H1 (cell line): ENCODE measurements around the gene IQUB. TPM values are rescaled to one million over a fixed set of nuclear protein-coding genes. Genes with fewer than 3 reads are reported as not detected.

Experiments
- CTCF ChIA-PET: fragments of 300-600 bp; sonication (Branson Sonifier 250); formaldehyde crosslinking; loops from one replicate; lab custom pipeline; 2021; ENCODE audit not compliant: partially characterized antibody; lab: Charles Lee
- POLR2A ChIA-PET: fragments of 300-600 bp; sonication (Branson Sonifier 250); formaldehyde crosslinking; loops from one replicate; lab custom pipeline; 2021; ENCODE audit warnings: inconsistent platforms; ENCODE audit not compliant: partially characterized antibody; lab: Charles Lee
- DNase-seq, 2 experiments: peaks; one replicate each; pipeline versions ENCODE4 v3.0.0 to v3.0.0-alpha.2; 2010 to 2022; ENCODE audit warnings: low spot score in 2 of 2, low read depth in 1 of 2, mixed read lengths in 1 of 2
- FAIRE-seq: peaks from 2 replicates; lab custom pipeline; 2011; peaks lifted over from hg19 to GRCh38; lab: Jason Lieb, UNC
- H2AFZ ChIP-seq: 2 replicates; pipeline ENCODE4 v1.8.1; 2012; ENCODE audit warnings: low read length, inconsistent platforms
- H2AK5ac ChIP-seq: 2 replicates; pipeline ENCODE4 v1.6.1; 2013; ENCODE audit warnings: low read depth, low read length
- H2BK120ac ChIP-seq: replicated peaks from 2 replicates; pipeline ENCODE3; 2013; ENCODE audit warnings: low read depth, low read length, inconsistent platforms
- H2BK12ac ChIP-seq: 2 replicates; pipeline ENCODE4 v1.6.1; 2013; ENCODE audit warnings: low read depth, low read length
- H2BK15ac ChIP-seq: 2 replicates; pipeline ENCODE4 v1.6.1; 2013; ENCODE audit warnings: low read length
- H2BK20ac ChIP-seq: 2 replicates; pipeline ENCODE4 v1.6.1; 2013; ENCODE audit warnings: low read length
- H2BK5ac ChIP-seq: 2 replicates; pipeline ENCODE4 v1.6.1; 2013; ENCODE audit warnings: low read depth, low read length
- H3K14ac ChIP-seq: 2 replicates; pipeline ENCODE4 v1.6.1; 2013; ENCODE audit warnings: inconsistent platforms; ENCODE audit not compliant: insufficient read length
- H3K18ac ChIP-seq: 2 replicates; pipeline ENCODE4 v1.6.1; 2013; ENCODE audit warnings: low read length; ENCODE audit errors: extremely low read depth
- H3K23ac ChIP-seq: 2 replicates; pipeline ENCODE4 v1.6.1; 2013; ENCODE audit warnings: inconsistent platforms; ENCODE audit not compliant: insufficient read length
- H3K23me2 ChIP-seq: 2 replicates; pipeline ENCODE4 v1.6.1; 2013; ENCODE audit warnings: low read depth, low read length
- H3K27ac ChIP-seq: 2 replicates; pipeline ENCODE4 v1.6.1; 2011; ENCODE audit warnings: low read depth, low read length, inconsistent platforms
- H3K27me3 ChIP-seq, 4 experiments: replicated peaks in 1 of 4; 1 replicate in 1 of 4; 2 replicates in 3 of 4; pipeline versions ENCODE4 v1.6.1 to v1.8.1; 2011 to 2013; ENCODE audit warnings: low read length in 3 of 4, mild to moderate bottlenecking in 3 of 4, inconsistent platforms in 2 of 4, mixed read lengths in 2 of 4, moderate library complexity in 1 of 4; ENCODE audit not compliant: control insufficient read depth in 3 of 4, insufficient read depth in 3 of 4; ENCODE audit errors: extremely low read depth in 1 of 4
- H3K36me3 ChIP-seq, 4 experiments: 2 replicates each; pipeline versions ENCODE4 v1.6.1 to v1.8.1; 2011 to 2013; ENCODE audit warnings: mild to moderate bottlenecking in 4 of 4, low read length in 3 of 4, moderate library complexity in 2 of 4, control low read depth in 1 of 4, inconsistent platforms in 1 of 4; ENCODE audit not compliant: insufficient read depth in 4 of 4, control insufficient read depth in 2 of 4
- H3K4ac ChIP-seq: replicated peaks from 2 replicates; pipeline ENCODE3; 2013; ENCODE audit warnings: low read length, low read depth, mixed read lengths, inconsistent platforms; ENCODE audit not compliant: insufficient read length
- H3K4me1 ChIP-seq, 4 experiments: replicated peaks in 1 of 4; 1 replicate in 1 of 4; 2 replicates in 3 of 4; pipeline versions ENCODE4 v1.6.1 to v1.8.1; 2011 to 2013; ENCODE audit warnings: low read length in 3 of 4, inconsistent platforms in 2 of 4, mixed read lengths in 1 of 4; ENCODE audit not compliant: insufficient read depth in 4 of 4, control insufficient read depth in 3 of 4
- H3K4me2 ChIP-seq, 2 experiments: 2 replicates each; pipeline versions ENCODE4 v1.6.1 to v1.8.1; 2011 to 2013; ENCODE audit warnings: low read depth in 2 of 2, low read length in 2 of 2, control low read depth in 1 of 2, inconsistent platforms in 1 of 2, mild to moderate bottlenecking in 1 of 2; ENCODE audit not compliant: insufficient read depth in 1 of 2
- H3K4me3 ChIP-seq, 4 experiments: fragments of 200-600, 300-600 bp in 1 of 4; sonication (generic), shearing (Covaris generic), sonication (Bioruptor Twin) in 1 of 4; 2 replicates each; pipeline versions ENCODE4 v1.5.1 to v1.8.1; 2011 to 2016; ENCODE audit warnings: low read length in 4 of 4, low read depth in 3 of 4, control low read depth in 2 of 4, inconsistent platforms in 2 of 4, mild to moderate bottlenecking in 2 of 4, mixed read lengths in 1 of 4, moderate library complexity in 1 of 4; ENCODE audit not compliant: insufficient read depth in 2 of 4; ENCODE audit errors: extremely low read depth in 1 of 4
- H3K56ac ChIP-seq: replicated peaks from 2 replicates; pipeline ENCODE3; 2013; ENCODE audit warnings: low read depth, mild to moderate bottlenecking, mixed read lengths, low read length, inconsistent platforms; ENCODE audit not compliant: insufficient read length
- H3K79me1 ChIP-seq: 2 replicates; pipeline ENCODE4 v1.6.1; 2013; ENCODE audit warnings: low read depth, low read length, control low read depth
- H3K79me2 ChIP-seq, 2 experiments: 2 replicates each; pipeline versions ENCODE4 v1.6.1 to v1.8.1; 2012 to 2013; ENCODE audit warnings: low read length in 2 of 2, mild to moderate bottlenecking in 2 of 2, inconsistent platforms in 1 of 2; ENCODE audit not compliant: insufficient read depth in 2 of 2, control insufficient read depth in 1 of 2
- H3K9ac ChIP-seq, 4 experiments: replicated peaks in 1 of 4; 1 replicate in 1 of 4; 2 replicates in 3 of 4; pipeline versions ENCODE4 v1.6.1 to v1.8.1; 2011 to 2013; ENCODE audit warnings: low read depth in 3 of 4, low read length in 3 of 4, control low read depth in 2 of 4, mild to moderate bottlenecking in 2 of 4, moderate library complexity in 2 of 4, inconsistent platforms in 1 of 4; ENCODE audit errors: extremely low read depth in 1 of 4
- H3K9me3 ChIP-seq, 2 experiments: 2 replicates each; pipeline versions ENCODE4 v1.6.1 to v1.8.1; 2012 to 2013; ENCODE audit warnings: mild to moderate bottlenecking in 2 of 2, moderate library complexity in 2 of 2, control low read depth in 1 of 2, inconsistent platforms in 1 of 2, low read depth in 1 of 2, low read length in 1 of 2, mixed read lengths in 1 of 2; ENCODE audit not compliant: insufficient read depth in 2 of 2
- H4K20me1 ChIP-seq, 2 experiments: replicated peaks in 1 of 2; 2 replicates each; pipeline versions ENCODE3 to v1.8.1; 2011 to 2013; ENCODE audit warnings: inconsistent platforms in 2 of 2, low read length in 2 of 2, mild to moderate bottlenecking in 1 of 2; ENCODE audit not compliant: insufficient read depth in 2 of 2, control insufficient read depth in 1 of 2
- H4K5ac ChIP-seq: 2 replicates; pipeline ENCODE4 v1.6.1; 2013; ENCODE audit warnings: low read length, low read depth, mixed read lengths, inconsistent platforms; ENCODE audit not compliant: insufficient read length
- H4K8ac ChIP-seq: 2 replicates; pipeline ENCODE4 v1.8.0; 2013; ENCODE audit warnings: mild to moderate bottlenecking, moderate library complexity, low read length, inconsistent platforms; ENCODE audit not compliant: insufficient read depth; ENCODE audit errors: extremely low read depth
- H4K91ac ChIP-seq: replicated peaks from 2 replicates; pipeline ENCODE3; 2013; ENCODE audit warnings: low read length, mixed read lengths, inconsistent platforms; ENCODE audit not compliant: insufficient read length
- WGBS, 2 experiments: shearing (Covaris generic) in 1 of 2; methylation state at CpG; one replicate each; pipeline versions ENCODE4 v1.1.6 to v1.1.7; 2013 to 2015; ENCODE audit warnings: low lambda C conversion rate in 2 of 2, mixed read lengths in 2 of 2, inconsistent platforms in 1 of 2, low coverage in 1 of 2, missing lambda C conversion rate in 1 of 2; ENCODE audit not compliant: insufficient replicate concordance in 2 of 2, insufficient coverage in 1 of 2, insufficient read length in 1 of 2; ENCODE audit errors: extremely low coverage in 1 of 2, missing lambda C conversion rate in 1 of 2; 5-methylcytosine and 5-hydroxymethylcytosine counted together
- polyA plus RNA-seq, 7 experiments: library from polyadenylated mRNA; depleted of rRNA in 3 of 7; stranded (reverse) in 5 of 7; unstranded in 2 of 7; fragments of >200 nt in 5 of 7; fragments of 200-250 nt in 2 of 7; gene quantifications; 1 replicate in 5 of 7; 2 replicates in 1 of 7; 4 replicates in 1 of 7; pipeline versions ENCODE4 v1.2.1 to v1.2.3, GENCODE V29; 2011 to 2013; ENCODE audit warnings: missing spikeins in 2 of 7, mixed read lengths in 2 of 7
- total RNA-seq: library from RNA; stranded (reverse); fragmentation: NEBNext Ultra II Directional; extraction: Animal tissue kit (Norgen Biotek cat#: 25700); gene quantifications from 2 replicates; pipeline ENCODE4 v1.2.1, GENCODE V29; 2021

IQUB gene
- total and polyA plus RNA-seq, 2 of the 8 experiments (the other 6 are each of a cell fraction or from before 2014, with no cell fraction given): 0.12 to 0.82 TPM

- Histone ChIP-seq H3K23me2 (no peaks in the 10 kb centered on the region), H3K27ac (peak overlapping the region; percentile 59), H3K36me3 (no peaks in the 10 kb centered on the region), H3K79me2 (no peaks in the 10 kb centered on the region), H3K23ac (no peak overlapping the region), H3K14ac (no peak overlapping the region), H2BK120ac (peak overlapping the region; percentile 55), H4K5ac (peak overlapping the region; percentile 24), H2BK5ac (peak overlapping the region; percentile 98), H3K4me2 (no peak overlapping the region; a peak in 1 of 4 replicates), H2BK15ac (no peak overlapping the region), H3K27me3 (no peaks in the 10 kb centered on the region), H2BK12ac (peak overlapping the region; percentile 88), H4K20me1 (no peaks in the 10 kb centered on the region), H4K91ac (peak overlapping the region; percentile 67), H3K18ac (peak overlapping the region; percentile 80), H2BK20ac (peak overlapping the region; percentile 99), H3K79me1 (no peaks in the 10 kb centered on the region), H2AK5ac (no peak overlapping the region; the same call in 1 of the 2 replicates), H3K9me3 (no peaks in the 10 kb centered on the region), H3K4ac (peak overlapping the region; percentile 82), H4K8ac (no peak overlapping the region), H3K4me1 (peaks cover 0 to 8% (median 6%) of the 10 kb centered on the region in 4 experiments; a peak in 4 of 7 replicates), H3K9ac (no peak overlapping the region), H3K56ac (no peak overlapping the region), H2AFZ (no peak overlapping the region; the same call in 1 of the 2 replicates), H3K4me3 (no peak overlapping the region)
- FAIRE-seq (no peak), DNase-seq (no peak)
- ChIA-PET POLR2A (interaction anchor here (1.0 to 1.6 kb wide), 4 partner anchors 8 to 72 kb away, joined by 3 to 4 read pairs (median 4); no protein-coding TSS in a partner anchor), CTCF (interaction anchor here (0.7 to 2.1 kb wide), 2 partner anchors 17 to 55 kb away, joined by 3 to 6 read pairs; no protein-coding TSS in a partner anchor)
- WGBS, 2 experiments: 50% methylated on average over 1 of the region's 1 CpG; no CpG with 5 or more reads in 1 of the 2 experiments
These were observed 95.2 kb downstream of the IQUB start for GRCh38 chr7:123439191-123439590.
